Left colon (tissue), 2 donors: Measurements from ENCODE around the gene HOXA4. TPM values are rescaled to one million over a fixed set of nuclear protein-coding genes. Genes with fewer than 3 reads are reported as not detected.

ENCODE experiments used
- ATAC-seq: fragments of 200-7000 bp; cut with Tn5 transposase; one replicate; pipeline ENCODE4 v1.9.1; 2020; ENCODE audit warnings: mild to moderate bottlenecking, moderate library complexity
- DNase-seq, 2 donors: peaks; one replicate each; pipeline ENCODE4 v3.0.0-alpha.2; 2020
- intact Hi-C, 2 donors: fragments of 100-400 bp; cut with DNase I in 1 of 2; cut with micrococcal nuclease in 1 of 2; formaldehyde crosslinking; loops; one replicate each; pipeline versions ENCODE4 v1.11.2 to v1.14.0; 2022; cut with DNase I, micrococcal nuclease
- total RNA-seq, 2 donors: library from RNA; stranded (reverse); fragmentation: NEBNext Ultra II Directional; extraction: Animal tissue kit (Norgen Biotek cat#: 25700); gene quantifications; one replicate each; pipeline ENCODE4 v1.2.1, GENCODE V29; 2021
- donor health status: DM: no; HTN: no; CAD: no.
- donor health status: DM: yes; HTN: yes; CAD: no.

Gene HOXA4
- total RNA-seq, 2 donors from 2014 or later, result 4.5 to 5.1 TPM

DNA sequence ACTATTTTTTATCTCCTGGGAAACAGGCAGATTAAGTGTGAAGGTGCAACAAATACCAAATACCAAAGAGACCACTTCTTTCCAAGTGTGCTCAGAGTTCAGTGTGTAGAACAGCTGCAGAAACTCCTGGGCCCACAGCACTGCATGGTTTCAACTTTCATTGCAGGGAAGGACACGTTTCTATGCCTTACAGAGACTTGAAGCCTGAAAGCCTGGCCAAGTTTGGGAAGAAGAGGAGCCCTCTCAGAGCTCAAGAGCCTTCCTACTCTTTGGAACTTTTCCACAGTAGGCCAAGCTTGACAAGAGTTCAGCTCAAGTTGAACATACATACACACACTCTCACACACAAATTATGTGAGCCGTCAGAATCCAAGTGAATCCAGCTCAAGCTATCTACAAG, 2.5 kb downstream of the HOXA4 start:
- DNase-seq, result no peak
- no peak for ATAC-seq
- intact Hi-C loops, result no loop called here

- no peak for ATAC-seq
Observed at GRCh38 chr7:27126596-27127327, 3.8 kb downstream of the HOXA4 start.

GRCh38 chr7:27125986-27126394, 4.6 kb downstream of the HOXA4 start:
- DNase-seq, result no peak
- no peak for ATAC-seq
- intact Hi-C loops, result no loop called here

More at GRCh38 chr7:27126596-27127327, 3.8 kb downstream of the HOXA4 start:
- intact Hi-C loops, result no loop called here
- no peak for DNase-seq

- intact Hi-C loops, result no loop called here
- DNase-seq, result no peak
Observed at GRCh38 chr7:27124902-27125689, 5.5 kb downstream of the HOXA4 start.

GRCh38 chr7:27124096-27124901, 6.3 kb downstream of the HOXA4 start:
- ATAC-seq (no peak), DNase-seq (peak; percentile 39 to 52)
- intact Hi-C loops, result no loop called here

More at GRCh38 chr7:27124902-27125689, 5.5 kb downstream of the HOXA4 start:
- ATAC-seq, result peak; percentile 21

DNA sequence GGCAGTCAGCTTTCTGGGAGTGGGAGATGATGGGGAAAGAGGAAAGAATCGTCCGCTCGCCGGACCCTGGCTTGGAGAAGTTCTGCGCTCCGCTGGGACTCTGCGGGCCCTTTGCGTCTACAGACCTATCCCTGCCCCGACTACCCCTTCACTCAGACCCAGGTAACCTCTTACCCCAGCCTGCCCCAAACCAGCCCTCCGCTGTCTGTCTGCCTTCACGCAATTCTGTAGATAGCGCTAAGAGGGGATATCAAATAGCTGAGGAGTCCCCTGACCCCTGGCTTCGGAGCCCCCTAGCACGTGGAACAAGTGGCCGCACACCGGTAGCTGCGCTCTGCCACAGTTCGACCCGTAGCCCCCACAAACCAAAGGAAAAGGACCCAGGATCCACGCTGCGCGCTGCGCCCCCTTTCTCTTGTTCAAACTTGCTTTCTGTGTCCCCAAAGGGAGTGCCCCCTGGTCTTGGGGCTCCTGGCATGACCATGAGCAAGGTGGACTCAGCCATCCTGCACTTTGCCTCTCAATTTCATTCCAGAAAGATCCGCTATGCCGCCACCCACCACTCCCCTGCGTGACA, 7.0 kb downstream of the HOXA4 start:
- ATAC-seq, result no peak
- intact Hi-C loops, result no loop called here
- no peak for DNase-seq

GRCh38 chr7:27123007-27123476, 7.5 kb downstream of the HOXA4 start:
- ATAC-seq, result peak; percentile 27
- intact Hi-C loops, result no loop called here

DNA sequence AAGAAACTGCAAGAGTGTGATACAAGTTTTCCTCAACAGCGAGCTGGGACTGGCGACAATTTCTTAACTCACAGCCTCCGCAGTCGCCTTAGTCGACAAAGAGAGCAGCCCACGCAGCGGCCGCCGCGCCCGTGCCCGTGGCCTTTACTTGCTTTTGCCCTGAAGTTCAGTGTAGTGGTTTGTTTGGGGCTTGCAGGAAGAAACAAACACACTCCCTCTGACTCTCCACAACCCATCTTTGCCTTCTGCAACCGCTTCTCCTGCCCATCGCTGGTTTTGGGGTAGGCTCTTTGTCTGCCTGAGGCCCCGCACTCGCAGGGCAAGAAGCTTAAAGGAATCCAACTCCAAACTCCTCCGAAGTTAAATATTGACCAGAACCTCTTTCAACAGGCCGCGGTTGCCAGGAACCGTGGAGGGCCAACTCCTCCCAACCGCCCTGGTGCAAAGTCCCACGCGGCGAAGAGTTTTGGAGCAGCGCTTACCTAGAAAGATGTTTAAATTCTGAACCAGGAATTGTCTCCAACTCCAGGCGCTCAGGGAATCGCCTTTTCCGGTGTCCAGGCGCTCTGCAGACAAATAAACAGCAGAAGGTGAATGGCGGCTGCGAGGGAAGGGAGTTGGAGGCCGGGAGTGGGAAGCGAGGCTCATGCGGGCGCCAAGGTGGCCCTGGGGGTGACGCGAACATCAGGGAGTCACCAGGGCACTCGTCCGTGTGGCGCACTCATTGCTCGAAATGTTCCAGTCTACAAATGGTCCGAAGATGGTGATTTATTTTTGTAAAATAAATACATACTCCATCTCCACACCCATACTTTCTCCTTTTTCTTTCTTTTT, 8.3 kb downstream of the HOXA4 start:
- intact Hi-C loops, result no loop called here
- ATAC-seq (peak; percentile 78), DNase-seq (peak; percentile 77 to 80)

More at GRCh38 chr7:27123007-27123476, 7.5 kb downstream of the HOXA4 start:
- DNase-seq, result no peak

GRCh38 chr7:27121684-27122076, 8.9 kb downstream of the HOXA4 start:
- ATAC-seq, result peak; percentile 24
- DNase-seq, result peak in 1 of 2 donors; percentile 36
- intact Hi-C loops, result no loop called here

DNA sequence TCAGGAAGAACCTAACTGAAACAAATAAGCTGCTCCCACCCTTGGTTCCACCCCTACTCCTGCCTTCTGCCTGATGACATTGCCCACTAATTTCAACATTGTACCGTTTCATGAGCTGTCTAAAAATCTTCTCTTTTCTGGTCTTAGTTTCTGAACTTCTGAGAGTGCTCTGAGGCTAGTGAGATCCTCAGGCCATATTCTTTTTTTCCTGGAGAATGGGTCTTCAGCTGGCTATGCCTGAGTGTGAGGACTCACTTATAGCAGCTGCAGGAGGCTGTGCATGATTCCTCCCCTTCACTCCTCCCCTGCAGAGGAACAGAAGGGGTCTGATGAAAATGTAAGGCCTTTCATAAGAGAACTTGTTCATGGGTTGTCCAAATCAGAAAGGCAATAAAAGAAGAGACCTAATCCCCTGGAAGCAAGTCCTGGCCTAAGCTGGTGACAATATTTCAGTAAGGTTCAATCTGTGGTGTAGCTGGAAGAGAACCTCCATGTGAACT, 11.1 kb downstream of the HOXA4 start:
- ATAC-seq, result no peak
- no peak for DNase-seq
- intact Hi-C loops, result no loop called here

DNA sequence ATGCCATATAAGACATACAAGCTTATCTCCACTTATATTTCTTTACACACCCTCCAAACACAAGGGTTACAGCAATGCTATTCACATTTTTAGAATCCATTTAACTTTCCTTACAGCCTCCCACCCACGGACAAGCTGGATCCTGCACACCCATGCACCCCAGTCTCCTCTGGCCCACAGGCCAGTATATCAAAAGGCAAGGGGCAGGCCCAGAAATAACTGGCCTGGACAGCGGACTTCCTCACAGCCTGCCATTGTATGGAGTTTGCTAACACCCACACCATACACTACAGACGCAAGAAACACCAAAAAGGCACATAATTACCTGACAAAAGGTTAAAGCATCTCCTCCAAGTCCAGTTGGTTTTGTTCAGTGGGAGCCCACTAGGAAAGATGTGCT, 12.0 kb downstream of the HOXA4 start:
- no peak for ATAC-seq
- intact Hi-C loops, result no loop called here
- DNase-seq, result no peak

DNA sequence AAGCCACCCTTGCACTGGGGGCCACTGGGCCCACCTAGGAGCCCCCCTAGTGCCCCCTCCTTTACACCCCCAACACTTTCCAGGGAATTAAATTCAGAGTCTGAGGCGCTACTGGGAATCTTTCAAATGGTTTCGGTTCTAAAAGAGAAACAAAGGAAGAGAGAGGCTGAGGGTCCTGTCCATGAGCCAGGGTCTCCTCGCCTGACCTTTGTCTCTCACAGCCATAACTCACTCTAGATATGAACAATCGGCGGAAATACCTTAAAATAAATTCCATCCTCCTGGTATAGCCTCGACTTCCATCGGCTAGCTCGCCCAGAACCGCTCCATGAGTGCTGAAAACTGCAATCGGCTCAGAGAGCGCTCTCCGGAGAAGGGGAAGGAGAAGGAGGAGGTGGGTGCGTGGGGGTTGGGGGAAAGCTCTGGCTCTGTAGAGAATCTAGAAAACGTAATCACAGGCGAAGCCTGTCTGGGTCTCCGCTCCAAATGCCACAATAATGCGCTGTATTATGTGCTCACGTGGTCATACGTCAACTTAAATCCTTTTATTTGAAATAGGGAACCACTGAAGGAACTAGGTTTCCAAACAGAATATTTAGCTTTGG, 12.6 kb downstream of the HOXA4 start:
- ATAC-seq (no peak), DNase-seq (no peak)
- intact Hi-C loops, result no loop called here

GRCh38 chr7:27116962-27117886, 13.3 kb downstream of the HOXA4 start:
- DNase-seq (no peak), ATAC-seq (no peak)
- intact Hi-C loops, result no loop called here

GRCh38 chr7:27116031-27116961, 14.3 kb downstream of the HOXA4 start:
- DNase-seq (no peak), ATAC-seq (no peak)
- intact Hi-C loops, result no loop called here

DNA sequence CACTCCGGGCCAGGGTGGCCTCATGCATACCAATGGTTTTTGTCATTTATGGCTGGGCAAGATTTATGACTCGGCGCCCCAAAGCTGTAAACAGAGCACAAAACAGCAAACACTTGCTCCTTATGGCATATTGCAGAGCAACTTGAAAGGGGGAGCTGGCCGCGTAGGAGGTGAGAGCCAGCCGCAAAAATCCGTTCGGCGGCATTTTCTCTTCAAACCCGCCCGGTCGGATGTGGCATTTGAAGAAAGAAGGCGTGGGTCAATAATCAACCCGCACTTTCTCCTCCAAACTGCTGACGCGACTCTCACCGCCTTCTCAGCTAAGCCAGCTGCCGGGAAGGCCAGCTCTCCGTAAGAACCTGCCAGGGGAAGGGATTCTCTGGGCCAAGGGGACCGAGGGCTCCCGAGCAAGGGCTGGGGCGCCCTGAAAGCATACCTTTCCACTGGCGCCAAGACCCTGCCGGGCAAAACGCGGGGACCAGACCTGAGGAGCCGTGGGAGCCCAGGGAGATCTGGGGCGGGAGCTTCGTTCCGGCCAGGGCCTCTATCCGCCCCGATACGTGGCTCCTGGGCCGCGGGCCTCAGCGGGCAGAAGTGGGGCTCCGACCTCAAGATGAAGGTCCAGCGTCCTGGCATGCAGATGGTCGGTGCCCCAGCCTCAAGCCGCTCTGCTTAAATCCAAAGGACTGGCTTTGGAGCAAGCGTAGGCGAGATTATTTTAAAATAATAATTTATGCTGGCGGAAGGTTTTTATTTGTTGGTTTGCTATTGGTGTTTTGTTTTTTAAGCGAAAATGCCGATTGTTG, 15.1 kb downstream of the HOXA4 start:
- ATAC-seq (peak; percentile 34), DNase-seq (peak; percentile 66 to 74)

More for the DNA sequence above, 15.1 kb downstream of the HOXA4 start:
- intact Hi-C loops, result no loop called here
